ENCODE data around the gene FARP1.

GRCh38 chr13:98188544-98189166 lies 45.8 kb downstream of the FARP1 start:
- TF ChIP-seq DMAP1 (CRISPR knock-in tag; IDR thresholded peaks at IDR 0.05) = no peak
- TF ChIP-seq HNRNPK (IDR thresholded peaks at IDR 0.05; ENCODE audit: low read depth, low read length, poor library complexity, severe bottlenecking) = no peak
- TF ChIP-seq, protein P1, sequence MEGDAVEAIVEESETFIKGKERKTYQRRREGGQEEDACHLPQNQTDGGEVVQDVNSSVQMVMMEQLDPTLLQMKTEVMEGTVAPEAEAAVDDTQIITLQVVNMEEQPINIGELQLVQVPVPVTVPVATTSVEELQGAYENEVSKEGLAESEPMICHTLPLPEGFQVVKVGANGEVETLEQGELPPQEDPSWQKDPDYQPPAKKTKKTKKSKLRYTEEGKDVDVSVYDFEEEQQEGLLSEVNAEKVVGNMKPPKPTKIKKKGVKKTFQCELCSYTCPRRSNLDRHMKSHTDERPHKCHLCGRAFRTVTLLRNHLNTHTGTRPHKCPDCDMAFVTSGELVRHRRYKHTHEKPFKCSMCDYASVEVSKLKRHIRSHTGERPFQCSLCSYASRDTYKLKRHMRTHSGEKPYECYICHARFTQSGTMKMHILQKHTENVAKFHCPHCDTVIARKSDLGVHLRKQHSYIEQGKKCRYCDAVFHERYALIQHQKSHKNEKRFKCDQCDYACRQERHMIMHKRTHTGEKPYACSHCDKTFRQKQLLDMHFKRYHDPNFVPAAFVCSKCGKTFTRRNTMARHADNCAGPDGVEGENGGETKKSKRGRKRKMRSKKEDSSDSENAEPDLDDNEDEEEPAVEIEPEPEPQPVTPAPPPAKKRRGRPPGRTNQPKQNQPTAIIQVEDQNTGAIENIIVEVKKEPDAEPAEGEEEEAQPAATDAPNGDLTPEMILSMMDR (CRISPR knock-in tag; IDR thresholded peaks at IDR 0.05) = no peak
- no peak for TF ChIP-seq HNF4G (IDR thresholded peaks at IDR 0.05; ENCODE audit: borderline replicate concordance, low read depth, low read length)
- no peak for TF ChIP-seq HNF4G (CRISPR knock-in tag; IDR thresholded peaks at IDR 0.05; ENCODE audit: borderline replicate concordance, low read depth)
- TF ChIP-seq, protein P2, sequence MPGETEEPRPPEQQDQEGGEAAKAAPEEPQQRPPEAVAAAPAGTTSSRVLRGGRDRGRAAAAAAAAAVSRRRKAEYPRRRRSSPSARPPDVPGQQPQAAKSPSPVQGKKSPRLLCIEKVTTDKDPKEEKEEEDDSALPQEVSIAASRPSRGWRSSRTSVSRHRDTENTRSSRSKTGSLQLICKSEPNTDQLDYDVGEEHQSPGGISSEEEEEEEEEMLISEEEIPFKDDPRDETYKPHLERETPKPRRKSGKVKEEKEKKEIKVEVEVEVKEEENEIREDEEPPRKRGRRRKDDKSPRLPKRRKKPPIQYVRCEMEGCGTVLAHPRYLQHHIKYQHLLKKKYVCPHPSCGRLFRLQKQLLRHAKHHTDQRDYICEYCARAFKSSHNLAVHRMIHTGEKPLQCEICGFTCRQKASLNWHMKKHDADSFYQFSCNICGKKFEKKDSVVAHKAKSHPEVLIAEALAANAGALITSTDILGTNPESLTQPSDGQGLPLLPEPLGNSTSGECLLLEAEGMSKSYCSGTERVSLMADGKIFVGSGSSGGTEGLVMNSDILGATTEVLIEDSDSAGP (CRISPR knock-in tag; IDR thresholded peaks at IDR 0.05; ENCODE audit: borderline replicate concordance) = no peak
- no peak for TF ChIP-seq CEBPB (IDR thresholded peaks at IDR 0.05; ENCODE audit: borderline replicate concordance, low read depth, low read length)
- TF ChIP-seq EZH2 (conservative IDR thresholded peaks at IDR 0.05; ENCODE audit: low read depth, low read length) = no peak
- no peak for TF ChIP-seq IRF1 (CRISPR knock-in tag; IDR thresholded peaks at IDR 0.05; ENCODE audit: low read depth)
- TF ChIP-seq ZKSCAN8 (CRISPR knock-in tag; IDR thresholded peaks at IDR 0.05; ENCODE audit: borderline replicate concordance) = no peak
- no peak for TF ChIP-seq POLR2AphosphoS5 (IDR thresholded peaks at IDR 0.05; ENCODE audit: low read depth, low read length)

Measured in HepG2 (cell line).